ENCODE measurements around the gene LEF1. TPM values are rescaled to one million over a fixed set of nuclear protein-coding genes. Genes with fewer than 3 reads are reported as not detected.

The LEF1 gene
- total and polyA plus RNA-seq, 9 of the 15 experiments (the other 6 are each of a cell fraction or from before 2014, with no cell fraction given), result 15.1 to 81.1 (median 29.7) TPM

- TF ChIP-seq ZBTB49 (CRISPR knock-in tag; IDR thresholded peaks at IDR 0.05; ENCODE audit: borderline replicate concordance) (no peak), ZC3H11A (IDR thresholded peaks at IDR 0.05; ENCODE audit: low read depth, low read length) (no peak), JUND (IDR thresholded peaks at IDR 0.05; ENCODE audit: borderline replicate concordance, low read depth, low read length) (peak; percentile 49; the same call in 1 of the 2 replicates), JUND (tag; IDR thresholded peaks at IDR 0.05; ENCODE audit: borderline replicate concordance, low read depth, low read length) (peak; percentile 71; the same call in 2 of the 3 replicates), KDM1A (IDR thresholded peaks at IDR 0.05) (peak; percentile 82 to 88; a peak in 3 of 4 replicates), PHF8 (IDR thresholded peaks at IDR 0.05; ENCODE audit: borderline replicate concordance, low read length) (no peak; the same call in 1 of the 2 replicates), XRCC5 (IDR thresholded peaks at IDR 0.05; ENCODE audit: low read depth, low read length) (peak; percentile 54; the same call in 1 of the 2 replicates), STAT5A (IDR thresholded peaks at IDR 0.05; ENCODE audit: borderline replicate concordance, low read length) (peak; percentile 94), BHLHE40 (IDR thresholded peaks at IDR 0.05; ENCODE audit: low read length) (peak; percentile 47; the same call in 1 of the 2 replicates), CEBPB (tag; IDR thresholded peaks at IDR 0.05) (peak; percentile 86), SOX6 (IDR thresholded peaks at IDR 0.05) (peak; percentile 85), RERE (CRISPR knock-in tag; IDR thresholded peaks at IDR 0.05; ENCODE audit: borderline replicate concordance) (no peak), HMGN3 (IDR thresholded peaks at IDR 0.05; ENCODE audit: borderline replicate concordance, extremely low read depth, insufficient read length, low read depth, low read length) (no peak), RBM25 (IDR thresholded peaks at IDR 0.05; ENCODE audit: low read depth, low read length, severe bottlenecking) (no peak), ZBTB2 (IDR thresholded peaks at IDR 0.05) (0 out of 2 replicates have a peak, but pooled peaks have one; percentile 32), ELF1 (tag; IDR thresholded peaks at IDR 0.05) (peak; percentile 35; the same call in 1 of the 2 replicates), HDAC2 (IDR thresholded peaks at IDR 0.05) (peak; percentile 81; the same call in 1 of the 2 replicates), ZNF76 (CRISPR knock-in tag; IDR thresholded peaks at IDR 0.05; ENCODE audit: borderline replicate concordance) (no peak), ZNF668 (CRISPR knock-in tag; IDR thresholded peaks at IDR 0.05) (peak; percentile 17; the same call in 1 of the 2 replicates), ASH1L (IDR thresholded peaks at IDR 0.05; ENCODE audit: borderline replicate concordance, low read depth, partially characterized antibody) (no peak)
Observed at GRCh38 chr4:108114503-108114902, 54.2 kb downstream of the LEF1 start (continued).

Data from K562 (cell line).